Measurements from ENCODE around the gene AHSP. TPM values are rescaled to one million over a fixed set of nuclear protein-coding genes. Genes with fewer than 3 reads are reported as not detected.
"Not testable (repeated sequence)": the region's sequence is repeated elsewhere in the genome, so short reads cannot be mapped to it uniquely, and the experiment has no call there.

Gene AHSP, protein sequence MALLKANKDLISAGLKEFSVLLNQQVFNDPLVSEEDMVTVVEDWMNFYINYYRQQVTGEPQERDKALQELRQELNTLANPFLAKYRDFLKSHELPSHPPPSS
- total RNA-seq (43.8 TPM), polyA plus RNA-seq (2.0 TPM)
- long read RNA-seq, donor 1, partial matches to known transcripts: 0 of 2 reads
- long read RNA-seq, donor 1, other reads (novel, unspliced or antisense): 0 of 2 reads
- long read RNA-seq, donor 2: 0 reads
- long read RNA-seq, donor 3, transcript AHSP-201 (3 exons, 524 nt): major isoform, 25 of 25 reads
- long read RNA-seq, donor 3, partial matches to known transcripts: 0 of 25 reads
- long read RNA-seq, donor 3, other reads (novel, unspliced or antisense): 0 of 25 reads
- long read RNA-seq, donor 4, transcript AHSP-201 (3 exons, 524 nt): major isoform, 12 of 12 reads
- long read RNA-seq, donor 4, partial matches to known transcripts: 0 of 12 reads
- long read RNA-seq, donor 4, other reads (novel, unspliced or antisense): 0 of 12 reads
- long read RNA-seq, donor 5, transcript AHSP-201 (3 exons, 524 nt): major isoform, 47 of 57 reads
- long read RNA-seq, donor 5, partial matches to known transcripts: 0 of 57 reads
- long read RNA-seq, donor 5, other reads (novel, unspliced or antisense): 10 of 57 reads
- long read RNA-seq, donor 6, transcript AHSP-201 (3 exons, 524 nt): major isoform, 6 of 6 reads
- long read RNA-seq, donor 6, partial matches to known transcripts: 0 of 6 reads
- long read RNA-seq, donor 6, other reads (novel, unspliced or antisense): 0 of 6 reads
- long read RNA-seq, donor 7, transcript AHSP-201 (3 exons, 524 nt): major isoform, 23 of 24 reads
- long read RNA-seq, donor 7, partial matches to known transcripts: 0 of 24 reads
- long read RNA-seq, donor 7, other reads (novel, unspliced or antisense): 0 of 24 reads
- long read RNA-seq, donor 8, transcript AHSP-201 (3 exons, 524 nt): major isoform, 13 of 13 reads
- long read RNA-seq, donor 8, partial matches to known transcripts: 0 of 13 reads
- long read RNA-seq, donor 8, other reads (novel, unspliced or antisense): 0 of 13 reads
- long read RNA-seq, donor 9, partial matches to known transcripts: 0 of 1 reads
- long read RNA-seq, donor 9, other reads (novel, unspliced or antisense): 0 of 1 reads
- long read RNA-seq, donor 10, transcript AHSP-201 (3 exons, 524 nt): major isoform, 8 of 8 reads
- long read RNA-seq, donor 10, partial matches to known transcripts: 0 of 8 reads
- long read RNA-seq, donor 10, other reads (novel, unspliced or antisense): 0 of 8 reads

DNA sequence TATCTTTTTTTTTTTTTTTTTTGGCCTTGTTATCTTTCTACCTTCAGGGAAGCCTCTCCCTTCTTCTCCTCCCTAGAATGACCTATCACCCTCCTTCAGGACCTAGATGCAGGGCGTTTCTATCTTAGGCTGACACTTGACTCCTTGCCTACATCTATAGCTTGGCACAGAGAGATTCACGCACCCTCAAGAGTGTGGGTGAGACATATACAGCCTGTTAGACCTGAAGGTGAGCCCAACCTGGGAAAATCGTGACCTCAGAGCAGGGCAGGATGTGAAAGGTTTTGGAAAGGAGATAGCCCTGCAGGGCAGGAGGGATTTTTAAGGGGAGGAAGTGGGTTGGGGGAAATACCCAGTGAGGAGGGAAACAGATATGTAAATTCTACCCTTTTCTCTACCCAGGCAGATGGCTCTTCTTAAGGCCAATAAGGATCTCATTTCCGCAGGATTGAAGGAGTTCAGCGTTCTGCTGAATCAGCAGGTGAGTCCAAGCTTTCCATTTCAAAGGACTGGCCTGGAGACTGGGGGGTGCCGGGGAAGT, at the start of gene AHSP:
TSS of gene AHSP (plus strand) at position 167 of the 541 bp plus-strand sequence. CDS start at position 407, 240 bp downstream.
- peaks cover 0 to 5% of the 10 kb centered on the region in 2 donors for H3K4me1 ChIP-seq (ENCODE audit: control insufficient read depth in 2 of 2, insufficient read depth in 2 of 2, low read length in 2 of 2)
- no peaks in the 10 kb centered on the region for H3K9me3 ChIP-seq (ENCODE audit: control insufficient read depth in 2 of 2, insufficient read depth in 1 of 2, low read length in 1 of 2)
- peaks cover 6 to 25% of the 10 kb centered on the region in 2 donors for H3K27me3 ChIP-seq (ENCODE audit: control insufficient read depth in 2 of 2, insufficient read depth in 1 of 2, low read length in 1 of 2)
- no peak for DNase-seq (ENCODE audit: low read depth in 6 of 9, low spot score in 9 of 9)
- H3K4me3 ChIP-seq (ENCODE audit: low read length in 2 of 2): no peak within 1 kb of the TSS
- no peaks in the 10 kb centered on the region for H3K36me3 ChIP-seq (ENCODE audit: control insufficient read depth in 2 of 2, insufficient read depth in 2 of 2, low read length in 1 of 2)
- no peak within 1 kb of the TSS for H3K27ac ChIP-seq (ENCODE audit: low read depth in 1 of 2, low read length in 1 of 2)
- WGBS: 89% methylated on average over 6 of the region's 6 CpGs

DNA sequence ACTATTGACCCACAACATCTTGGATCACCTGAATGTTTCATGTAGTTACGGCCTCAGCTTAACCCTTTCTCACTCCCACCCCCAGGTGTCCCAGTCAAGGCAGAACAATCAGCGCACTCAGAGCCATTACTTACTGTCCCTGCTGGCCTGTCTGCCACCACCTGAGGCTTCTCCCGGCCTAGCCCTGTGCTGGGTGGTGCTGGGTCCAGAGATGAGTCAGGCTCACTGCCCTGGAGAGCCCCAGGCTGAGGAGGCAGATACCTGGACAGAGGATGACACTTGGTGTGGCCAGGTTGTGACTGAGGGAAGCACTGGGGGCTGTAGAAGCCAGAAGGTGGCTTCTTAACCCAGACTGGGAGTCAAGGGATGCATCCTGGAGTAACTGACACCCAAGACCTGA, 48.7 kb upstream of the AHSP start:
- H3K4me3 ChIP-seq (ENCODE audit: low read length in 2 of 2): no peak overlapping the region
- no peak overlapping the region for H3K27ac ChIP-seq (ENCODE audit: low read depth in 1 of 2, low read length in 1 of 2)
- H3K9me3 ChIP-seq (ENCODE audit: control insufficient read depth in 2 of 2, insufficient read depth in 1 of 2, low read length in 1 of 2): no peaks in the 10 kb centered on the region
- peaks cover 2 to 40% of the 10 kb centered on the region in 2 donors for H3K27me3 ChIP-seq (ENCODE audit: control insufficient read depth in 2 of 2, insufficient read depth in 1 of 2, low read length in 1 of 2)
- H3K4me1 ChIP-seq (ENCODE audit: control insufficient read depth in 2 of 2, insufficient read depth in 2 of 2, low read length in 2 of 2): peaks cover 8 to 20% of the 10 kb centered on the region in 2 donors
- no peak for DNase-seq (ENCODE audit: low read depth in 6 of 9, low spot score in 9 of 9)
- WGBS: 95% methylated on average over 3 of the region's 3 CpGs
- H3K36me3 ChIP-seq (ENCODE audit: control insufficient read depth in 2 of 2, insufficient read depth in 2 of 2, low read length in 1 of 2): no peaks in the 10 kb centered on the region

DNA sequence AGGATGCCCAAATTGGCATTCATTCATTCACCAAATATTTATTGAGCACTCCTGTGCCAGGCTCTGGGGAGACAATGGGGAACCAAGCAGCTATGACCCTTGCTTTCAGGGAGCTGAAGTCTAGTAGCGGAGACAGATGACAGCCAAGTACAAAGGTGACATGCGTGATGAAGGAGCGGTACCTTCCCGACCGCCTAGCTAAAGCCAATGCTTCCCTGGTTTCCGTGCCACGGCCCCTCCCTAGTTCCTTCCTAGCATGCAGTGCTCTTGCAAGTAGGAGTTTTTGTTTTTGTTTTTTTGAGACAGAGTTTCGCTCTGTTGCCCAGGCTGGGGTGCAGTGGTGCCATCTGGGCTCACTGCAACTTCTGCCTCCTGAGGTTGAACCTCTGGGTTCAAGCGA, 47.9 kb upstream of the AHSP start:
- no peak overlapping the region for H3K4me3 ChIP-seq (ENCODE audit: low read length in 2 of 2)
- DNase-seq (ENCODE audit: low read depth in 6 of 9, low spot score in 9 of 9): no peak
- no peak overlapping the region for H3K27ac ChIP-seq (ENCODE audit: low read depth in 1 of 2, low read length in 1 of 2)
- WGBS: 98% methylated on average over 9 of the region's 9 CpGs
- no peaks in the 10 kb centered on the region for H3K9me3 ChIP-seq (ENCODE audit: control insufficient read depth in 2 of 2, insufficient read depth in 1 of 2, low read length in 1 of 2)
- peaks cover 2 to 34% of the 10 kb centered on the region in 2 donors for H3K27me3 ChIP-seq (ENCODE audit: control insufficient read depth in 2 of 2, insufficient read depth in 1 of 2, low read length in 1 of 2)
- H3K4me1 ChIP-seq (ENCODE audit: control insufficient read depth in 2 of 2, insufficient read depth in 2 of 2, low read length in 2 of 2): peaks cover 8 to 20% of the 10 kb centered on the region in 2 donors
- no peaks in the 10 kb centered on the region for H3K36me3 ChIP-seq (ENCODE audit: control insufficient read depth in 2 of 2, insufficient read depth in 2 of 2, low read length in 1 of 2)

DNA sequence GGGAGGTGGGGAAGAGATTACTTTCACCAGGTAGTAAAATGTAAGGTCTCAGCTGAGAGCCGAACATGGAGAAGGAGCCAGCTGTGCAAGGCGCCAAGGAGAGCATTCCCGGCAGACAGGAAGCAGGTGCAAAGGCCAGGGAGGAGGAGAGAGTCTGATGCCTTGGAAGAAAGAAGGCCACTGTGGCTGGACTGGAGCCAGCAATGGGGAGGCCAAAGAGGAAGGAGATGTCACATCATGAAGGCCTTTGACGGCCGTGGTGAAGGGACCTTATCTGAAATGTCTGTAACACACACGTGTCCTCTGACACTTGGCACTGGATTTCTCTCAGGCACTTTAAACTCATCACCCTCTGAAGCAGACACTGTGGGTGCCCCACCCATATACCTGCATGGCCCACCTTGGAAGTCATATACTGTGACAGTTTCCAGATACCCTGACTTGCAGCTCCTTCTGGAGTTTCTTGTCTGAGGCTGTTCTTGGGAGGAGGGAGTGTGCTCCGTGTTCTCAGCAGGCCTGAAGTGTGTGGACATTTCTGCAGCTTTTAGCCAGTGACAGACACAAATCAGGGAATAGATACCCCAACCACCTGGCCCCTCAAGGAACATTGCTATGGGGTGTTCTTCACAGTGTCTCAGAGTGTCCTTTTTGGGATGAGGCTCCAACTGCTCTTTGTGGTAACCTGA, 46.7 kb upstream of the AHSP start:
- Histone ChIP-seq H3K4me1 (ENCODE audit: control insufficient read depth in 2 of 2, insufficient read depth in 2 of 2, low read length in 2 of 2) (peaks cover 6 to 17% of the 10 kb centered on the region in 2 donors), H3K36me3 (ENCODE audit: control insufficient read depth in 2 of 2, insufficient read depth in 2 of 2, low read length in 1 of 2) (no peaks in the 10 kb centered on the region), H3K9me3 (ENCODE audit: control insufficient read depth in 2 of 2, insufficient read depth in 1 of 2, low read length in 1 of 2) (no peaks in the 10 kb centered on the region), H3K27me3 (ENCODE audit: control insufficient read depth in 2 of 2, insufficient read depth in 1 of 2, low read length in 1 of 2) (peaks cover 3 to 31% of the 10 kb centered on the region in 2 donors), H3K27ac (ENCODE audit: low read depth in 1 of 2, low read length in 1 of 2) (no peak overlapping the region), H3K4me3 (ENCODE audit: low read length in 2 of 2) (no peak overlapping the region)
- WGBS: 50% methylated on average over 7 of the region's 7 CpGs
- DNase-seq (ENCODE audit: low read depth in 6 of 9, low spot score in 9 of 9): no peak

DNA sequence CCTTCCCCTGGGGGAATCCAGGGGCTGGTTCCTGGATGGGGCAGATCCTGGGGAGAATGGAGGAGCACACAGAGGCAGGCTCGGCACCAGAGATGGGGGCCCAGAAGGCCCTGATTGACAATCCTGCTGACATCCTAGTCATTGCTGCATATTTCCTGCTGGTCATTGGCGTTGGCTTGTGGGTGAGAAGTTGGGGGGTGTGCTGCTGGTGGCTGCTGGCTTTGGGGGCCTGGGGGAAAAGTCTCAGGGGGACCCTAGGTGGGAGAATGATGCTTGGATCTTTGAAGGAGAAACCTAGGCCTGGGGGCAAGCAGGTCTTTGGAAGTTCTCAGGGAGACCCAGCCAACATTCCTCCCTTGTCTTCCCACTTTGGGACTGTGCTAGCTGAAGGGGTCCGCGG, 44.6 kb upstream of the AHSP start, which contains the start of gene SLC5A2:
TSS of gene SLC5A2 (plus strand) at position 43 of the 400 bp plus-strand sequence. CDS start at position 57, 14 bp downstream.
- Histone ChIP-seq H3K4me3 (ENCODE audit: low read length in 2 of 2) (no peak within 1 kb of the TSS), H3K27ac (ENCODE audit: low read depth in 1 of 2, low read length in 1 of 2) (no peak within 1 kb of the TSS), H3K36me3 (ENCODE audit: control insufficient read depth in 2 of 2, insufficient read depth in 2 of 2, low read length in 1 of 2) (no peaks in the 10 kb centered on the region), H3K4me1 (ENCODE audit: control insufficient read depth in 2 of 2, insufficient read depth in 2 of 2, low read length in 2 of 2) (peaks cover 10 to 11% of the 10 kb centered on the region in 2 donors), H3K27me3 (ENCODE audit: control insufficient read depth in 2 of 2, insufficient read depth in 1 of 2, low read length in 1 of 2) (peaks cover 4 to 35% of the 10 kb centered on the region in 2 donors), H3K9me3 (ENCODE audit: control insufficient read depth in 2 of 2, insufficient read depth in 1 of 2, low read length in 1 of 2) (no peaks in the 10 kb centered on the region)
- DNase-seq (ENCODE audit: low read depth in 6 of 9, low spot score in 9 of 9): no peak
- WGBS: 96% methylated on average over 4 of the region's 4 CpGs

DNA sequence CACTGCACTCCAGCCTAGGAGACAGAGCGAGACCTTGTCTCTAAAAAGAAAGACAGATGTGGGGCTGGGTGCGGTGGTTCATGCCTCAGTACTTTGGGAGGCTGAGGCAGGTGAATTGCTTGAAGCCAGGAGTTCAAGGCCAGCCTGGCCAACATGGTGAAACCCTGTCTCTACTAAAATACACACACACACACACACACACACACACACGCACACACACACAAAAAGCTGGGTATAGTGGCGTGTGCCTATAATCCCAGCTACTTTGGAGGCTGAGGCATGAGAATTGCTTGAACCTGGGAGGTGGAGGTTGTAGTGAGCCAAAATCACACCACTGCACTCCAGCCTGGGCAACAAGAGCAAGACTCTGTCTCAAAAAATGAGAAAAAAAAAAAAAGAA, 43.7 kb upstream of the AHSP start:
- not testable (repeated sequence) for H3K27ac ChIP-seq (ENCODE audit: low read depth in 1 of 2, low read length in 1 of 2); H3K4me3 ChIP-seq (ENCODE audit: low read length in 2 of 2); H3K9me3 ChIP-seq (ENCODE audit: control insufficient read depth in 2 of 2, insufficient read depth in 1 of 2, low read length in 1 of 2); H3K36me3 ChIP-seq (ENCODE audit: control insufficient read depth in 2 of 2, insufficient read depth in 2 of 2, low read length in 1 of 2); DNase-seq (ENCODE audit: low read depth in 6 of 9, low spot score in 9 of 9)
- 96% methylated on average over 4 of the region's 4 CpGs for WGBS
- Histone ChIP-seq H3K4me1 (ENCODE audit: control insufficient read depth in 2 of 2, insufficient read depth in 2 of 2, low read length in 2 of 2) (peaks cover 10 to 17% of the 10 kb centered on the region in 2 donors), H3K27me3 (ENCODE audit: control insufficient read depth in 2 of 2, insufficient read depth in 1 of 2, low read length in 1 of 2) (peaks cover 4 to 44% of the 10 kb centered on the region in 2 donors)

DNA sequence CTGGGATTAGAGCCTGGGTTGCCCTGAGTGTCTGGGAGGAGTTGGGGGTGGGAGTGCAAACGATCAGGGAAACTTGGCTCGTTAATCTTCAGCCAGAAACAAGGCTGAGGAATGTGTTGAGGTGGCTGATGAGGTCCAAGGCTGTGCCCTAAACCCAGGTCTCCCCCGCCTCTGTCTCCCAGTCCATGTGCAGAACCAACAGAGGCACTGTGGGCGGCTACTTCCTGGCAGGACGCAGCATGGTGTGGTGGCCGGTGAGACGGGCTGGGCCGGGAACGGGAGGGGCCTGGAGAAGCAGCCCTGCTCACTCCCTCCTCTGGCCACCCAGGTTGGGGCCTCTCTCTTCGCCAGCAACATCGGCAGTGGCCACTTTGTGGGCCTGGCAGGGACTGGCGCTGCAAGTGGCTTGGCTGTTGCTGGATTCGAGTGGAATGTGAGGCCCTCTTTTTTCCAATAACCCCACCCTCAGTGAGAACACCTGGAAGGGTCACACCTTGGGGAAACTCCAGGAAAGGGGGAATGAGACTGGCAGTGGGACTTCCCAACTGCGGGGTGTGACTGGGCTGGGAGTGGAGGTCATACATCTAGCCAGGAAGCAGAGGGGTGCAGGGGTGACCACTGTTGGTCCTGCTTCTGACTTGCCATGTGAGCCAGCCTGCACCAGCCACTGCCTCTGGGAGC, 43.1 kb upstream of the AHSP start:
- Histone ChIP-seq H3K4me1 (ENCODE audit: control insufficient read depth in 2 of 2, insufficient read depth in 2 of 2, low read length in 2 of 2) (peaks cover 10 to 17% of the 10 kb centered on the region in 2 donors), H3K36me3 (ENCODE audit: control insufficient read depth in 2 of 2, insufficient read depth in 2 of 2, low read length in 1 of 2) (no peaks in the 10 kb centered on the region), H3K4me3 (ENCODE audit: low read length in 2 of 2) (no peak overlapping the region), H3K27ac (ENCODE audit: low read depth in 1 of 2, low read length in 1 of 2) (no peak overlapping the region), H3K9me3 (ENCODE audit: control insufficient read depth in 2 of 2, insufficient read depth in 1 of 2, low read length in 1 of 2) (no peaks in the 10 kb centered on the region), H3K27me3 (ENCODE audit: control insufficient read depth in 2 of 2, insufficient read depth in 1 of 2, low read length in 1 of 2) (peaks cover 4 to 44% of the 10 kb centered on the region in 2 donors)
- WGBS: 90% methylated on average over 14 of the region's 14 CpGs
- DNase-seq (ENCODE audit: low read depth in 6 of 9, low spot score in 9 of 9): no peak

Data from thymus (tissue), 14 donors.